Activated naive CD4-positive, alpha-beta T cell treated with anti-CD3 and anti-CD28 coated beads, Interleukin-2, amount 50 U/mL, for 16 hours (primary cell): Measurements from ENCODE around the gene RPL10A.
"Not testable (repeated sequence)": the region's sequence is repeated elsewhere in the genome, so short reads cannot be mapped to it uniquely, and the experiment has no call there.

Experiments used
- DNase-seq: peaks from one replicate; pipeline ENCODE4 v3.0.0-alpha.2; 2020

Gene RPL10A

DNA sequence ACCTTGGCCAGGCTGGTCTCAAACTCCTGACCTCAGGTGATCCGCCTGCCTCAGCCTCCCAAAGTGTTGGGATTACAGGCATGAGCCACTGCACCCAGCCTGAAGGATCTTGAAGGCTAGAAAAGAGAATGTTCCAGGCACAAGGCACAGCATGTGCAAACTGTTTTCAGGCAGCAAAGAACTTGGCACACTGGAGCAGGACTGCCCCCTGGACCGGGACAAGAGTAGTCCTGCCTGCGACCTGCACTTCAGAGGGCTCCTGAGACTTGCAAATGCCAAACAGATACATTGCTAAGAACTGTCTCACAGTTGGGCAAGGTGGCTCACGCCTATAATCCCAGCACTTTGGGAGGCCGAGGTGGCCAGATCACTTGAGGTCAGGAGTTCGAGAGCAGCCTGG, 47.7 kb downstream of the RPL10A start:
- not testable (repeated sequence) for DNase-seq

DNA sequence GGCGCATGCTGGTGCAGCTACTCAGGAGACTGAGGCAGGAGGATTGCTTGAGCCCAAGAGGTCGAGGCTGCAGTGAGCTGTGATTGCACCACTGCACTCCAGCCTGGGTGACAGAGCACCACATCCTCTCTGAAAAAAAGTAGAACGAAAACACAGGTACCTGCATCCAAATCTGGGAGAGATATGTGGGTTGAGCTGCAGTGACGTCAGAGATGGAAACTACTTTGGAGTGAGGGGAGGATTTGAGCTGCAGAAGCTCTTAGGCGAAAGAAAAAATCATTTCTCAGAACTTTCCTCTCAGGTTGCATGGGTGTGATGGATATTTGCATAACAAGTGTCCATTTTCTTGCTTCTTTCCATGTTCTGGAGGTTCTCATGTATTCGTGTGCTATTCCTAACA, 48.5 kb downstream of the RPL10A start:
- no peak for DNase-seq

DNA sequence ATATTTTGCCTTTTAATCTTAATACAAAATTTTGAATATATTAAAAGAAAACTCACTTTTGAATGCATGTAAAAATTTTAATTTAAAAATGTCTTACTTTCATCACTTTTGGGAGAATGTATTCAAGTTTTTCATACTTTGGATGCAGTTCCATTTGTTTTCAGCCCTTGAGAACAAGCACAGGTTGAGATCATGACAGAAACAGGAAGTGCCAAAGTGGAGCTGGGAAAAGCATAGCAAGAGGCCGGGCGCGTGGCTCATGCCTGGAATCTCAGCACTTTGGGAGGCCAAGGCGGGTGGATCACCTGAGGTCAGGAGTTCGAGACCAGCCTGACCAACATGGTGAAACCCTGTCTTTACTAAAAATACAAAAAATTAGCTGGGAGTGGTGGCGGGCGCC, 49.8 kb downstream of the RPL10A start:
- DNase-seq, result not testable (repeated sequence)

DNA sequence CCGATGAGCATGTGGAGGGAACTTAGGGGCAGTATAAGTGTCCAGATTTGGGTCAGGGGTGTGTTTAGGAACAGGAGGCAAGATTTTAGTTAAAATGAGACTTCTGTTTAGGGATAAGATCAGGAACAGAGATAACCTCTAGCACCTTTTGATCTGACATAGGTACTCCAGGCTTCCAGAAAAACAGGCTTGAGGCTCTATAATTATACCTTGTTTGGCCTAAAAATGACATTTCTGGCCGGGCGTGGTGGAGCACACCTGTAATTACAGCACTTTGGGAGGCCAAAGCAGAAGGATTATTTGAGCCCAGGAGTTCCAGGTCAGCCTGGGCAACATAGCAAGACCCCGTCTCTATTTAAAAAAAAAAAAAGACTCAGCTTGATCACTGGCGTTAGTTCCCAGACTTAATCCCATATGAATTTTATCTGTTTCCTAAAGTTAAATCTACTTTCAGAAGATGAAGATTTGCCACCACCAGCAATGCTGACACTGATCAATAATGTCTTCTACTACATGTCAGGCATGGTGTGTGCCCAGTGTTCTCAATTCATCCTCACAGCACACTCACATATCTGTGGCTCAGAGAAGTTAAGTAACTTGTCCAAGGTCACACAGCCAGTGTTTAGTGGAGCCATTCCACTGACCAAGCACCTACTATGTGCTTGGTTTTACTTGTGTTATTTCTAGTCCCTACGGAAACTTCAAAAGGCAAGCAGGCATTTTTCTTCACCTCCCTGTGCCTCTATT, 50.5 kb downstream of the RPL10A start:
- DNase-seq, result no peak

DNA sequence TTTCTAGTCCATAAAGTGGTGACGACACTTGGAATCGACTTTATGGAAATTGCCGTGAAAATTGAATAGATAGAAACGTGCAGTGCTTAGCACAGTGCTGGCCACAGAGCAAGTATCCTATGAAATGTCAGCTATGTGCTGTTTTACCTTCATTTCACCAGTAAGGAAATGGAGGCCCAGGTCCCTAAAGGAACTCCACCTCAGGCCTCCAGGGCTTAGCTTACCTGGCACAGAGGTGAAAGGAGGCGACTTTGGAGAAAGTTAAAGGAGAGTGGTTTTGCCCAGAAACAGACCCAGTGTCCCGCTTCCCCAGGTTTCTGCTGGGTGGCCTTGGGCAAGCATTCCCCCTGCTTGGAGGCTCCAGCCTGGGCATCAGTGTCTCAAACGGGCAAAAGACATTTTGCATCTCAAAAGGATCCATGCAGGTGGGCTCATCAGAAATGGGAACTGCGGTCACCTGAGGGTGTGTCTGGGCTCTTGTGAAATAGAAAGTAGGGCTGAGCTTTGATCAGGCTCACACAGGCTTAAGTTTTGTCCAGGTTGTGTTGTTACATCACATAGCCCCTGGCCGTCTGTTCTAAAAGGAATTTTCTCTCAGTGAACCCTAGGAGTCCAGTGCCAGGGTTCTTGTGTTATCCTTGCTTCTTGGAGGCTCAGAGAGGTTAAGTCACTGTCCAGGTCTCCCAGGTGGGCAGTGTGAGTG, 51.3 kb downstream of the RPL10A start:
- DNase-seq, result no peak
